Measurements from ENCODE around the gene DGCR6L.
"Not testable (repeated sequence)": the region's sequence is repeated elsewhere in the genome, so short reads cannot be mapped to it uniquely, and the experiment has no call there.

GRCh38 chr22:20357967-20358366 is 38.1 kb upstream of the DGCR6L start:
- TF ChIP-seq CTCF (IDR thresholded peaks at IDR 0.05; ENCODE audit: borderline replicate concordance, extremely low read depth, low read length, poor library complexity, severe bottlenecking); EZH2 (IDR thresholded peaks at IDR 0.05; ENCODE audit: borderline replicate concordance, low read depth, low read length, severe bottlenecking): not testable (repeated sequence)
